ENCODE data around the gene GABARAP. TPM values are rescaled to one million over a fixed set of nuclear protein-coding genes. Genes with fewer than 3 reads are reported as not detected.
A peak's percentile ranks its signal among the peaks of the same experiment; 100 is the strongest.

The GABARAP gene
- total RNA-seq, 4 donors from 2014 or later = 172 to 384 (median 197) TPM

DNA sequence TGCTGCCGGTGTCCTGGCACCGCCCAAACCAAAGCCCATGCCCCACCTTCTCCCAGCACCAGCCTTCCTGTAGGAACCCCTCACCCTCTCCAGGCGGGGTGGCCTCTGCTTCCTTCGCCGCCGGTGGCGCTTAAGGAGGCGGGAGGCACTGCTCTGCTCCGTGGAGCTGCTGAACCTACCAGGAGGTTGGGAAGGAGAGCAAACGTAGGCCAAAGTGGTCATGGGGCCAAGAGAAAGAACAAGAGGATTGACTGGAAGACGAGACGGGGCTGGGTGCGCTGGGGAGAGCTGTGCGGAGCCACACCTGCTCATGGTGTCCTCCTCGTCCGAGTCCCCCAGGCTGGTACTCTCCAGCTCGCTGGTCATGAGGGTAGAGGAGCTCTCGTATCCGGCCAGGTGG, 12.7 kb downstream of the GABARAP start:
- no peaks in the 10 kb centered on the region for H3K9me3 ChIP-seq
- TF ChIP-seq POLR2A (IDR thresholded peaks at IDR 0.05) = no peak
- TF ChIP-seq, protein P1, sequence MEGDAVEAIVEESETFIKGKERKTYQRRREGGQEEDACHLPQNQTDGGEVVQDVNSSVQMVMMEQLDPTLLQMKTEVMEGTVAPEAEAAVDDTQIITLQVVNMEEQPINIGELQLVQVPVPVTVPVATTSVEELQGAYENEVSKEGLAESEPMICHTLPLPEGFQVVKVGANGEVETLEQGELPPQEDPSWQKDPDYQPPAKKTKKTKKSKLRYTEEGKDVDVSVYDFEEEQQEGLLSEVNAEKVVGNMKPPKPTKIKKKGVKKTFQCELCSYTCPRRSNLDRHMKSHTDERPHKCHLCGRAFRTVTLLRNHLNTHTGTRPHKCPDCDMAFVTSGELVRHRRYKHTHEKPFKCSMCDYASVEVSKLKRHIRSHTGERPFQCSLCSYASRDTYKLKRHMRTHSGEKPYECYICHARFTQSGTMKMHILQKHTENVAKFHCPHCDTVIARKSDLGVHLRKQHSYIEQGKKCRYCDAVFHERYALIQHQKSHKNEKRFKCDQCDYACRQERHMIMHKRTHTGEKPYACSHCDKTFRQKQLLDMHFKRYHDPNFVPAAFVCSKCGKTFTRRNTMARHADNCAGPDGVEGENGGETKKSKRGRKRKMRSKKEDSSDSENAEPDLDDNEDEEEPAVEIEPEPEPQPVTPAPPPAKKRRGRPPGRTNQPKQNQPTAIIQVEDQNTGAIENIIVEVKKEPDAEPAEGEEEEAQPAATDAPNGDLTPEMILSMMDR (IDR thresholded peaks at IDR 0.05) = no peak
- H3K4me1 ChIP-seq = peaks cover 14 to 89% (median 34%) of the 10 kb centered on the region in 3 donors
- H3K36me3 ChIP-seq = peaks cover 40 to 63% (median 42%) of the 10 kb centered on the region in 3 donors
- H3K27me3 ChIP-seq = no peaks in the 10 kb centered on the region
- 91 to 93% methylated on average over 4 to 10 of the region's 19 CpGs for WGBS, 2 donors
- peak overlapping the region; percentile 83 to 100 (median 90) for H3K27ac ChIP-seq
- no peak overlapping the region for H3K4me3 ChIP-seq
- no peak for DNase-seq
- intact Hi-C loops (cut with DNase I) = no loop called here

- Histone ChIP-seq H3K27ac (peak overlapping the region; percentile 83 to 100 (median 90)), H3K9me3 (no peaks in the 10 kb centered on the region), H3K4me3 (no peak overlapping the region), H3K36me3 (peaks cover 46 to 69% (median 46%) of the 10 kb centered on the region in 3 donors), H3K4me1 (peaks cover 15 to 93% (median 34%) of the 10 kb centered on the region in 3 donors), H3K27me3 (no peaks in the 10 kb centered on the region)
- 69 to 92% methylated on average over 8 to 13 of the region's 14 CpGs for WGBS, 2 donors
- intact Hi-C loops (cut with DNase I) = no loop called here
- DNase-seq = no peak
- no peak for TF ChIP-seq POLR2A (IDR thresholded peaks at IDR 0.05)
- TF ChIP-seq, protein P1 (IDR thresholded peaks at IDR 0.05) = no peak
Measured at GRCh38 chr17:7228920-7229319, 13.3 kb downstream of the GABARAP start.

DNA sequence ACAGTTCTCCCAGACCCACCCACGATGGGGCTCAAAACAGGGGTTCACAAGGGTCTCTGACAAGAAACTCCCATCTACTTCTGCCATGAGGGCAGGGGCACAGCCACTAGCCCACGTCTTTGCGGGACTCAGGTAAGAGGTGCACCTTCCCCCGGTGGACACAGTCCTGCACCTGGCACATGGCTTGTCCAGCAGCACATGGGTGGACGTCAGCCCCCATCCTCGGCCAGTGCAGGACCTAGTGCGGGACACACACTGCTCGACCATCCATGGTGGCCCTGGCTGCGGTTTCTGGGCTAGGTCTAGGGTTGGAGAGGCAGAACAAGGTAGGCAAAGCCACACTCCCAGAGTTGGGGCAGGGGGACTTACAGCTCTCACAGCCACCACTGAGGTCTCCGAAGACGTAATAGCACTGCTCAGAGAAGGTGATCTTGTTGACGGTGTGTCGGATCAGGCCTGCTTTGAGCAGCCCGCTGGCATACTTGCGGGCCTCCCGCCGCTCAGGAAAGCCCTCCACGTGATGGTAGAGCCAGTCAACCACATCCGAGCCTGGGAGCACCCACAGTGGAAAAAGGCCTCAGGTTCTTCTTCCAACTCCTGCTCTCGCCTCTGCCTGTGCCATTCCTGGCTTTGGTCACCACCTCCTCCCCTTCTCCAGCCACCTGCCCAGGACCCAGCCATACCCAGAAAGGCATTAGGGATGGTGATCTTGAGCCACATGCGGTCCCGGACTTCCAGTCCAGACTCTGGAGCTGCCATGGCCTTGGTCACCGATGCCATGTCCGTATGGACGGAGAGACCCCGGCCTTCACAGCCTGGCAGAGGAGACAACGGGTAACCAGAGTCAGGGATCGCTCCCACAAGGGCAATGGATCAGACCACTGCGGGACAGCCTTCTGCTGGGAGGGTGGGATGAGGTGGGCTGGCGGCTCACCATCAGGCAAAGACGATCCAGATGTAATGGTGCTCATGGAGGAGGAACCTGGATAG, 15.2 kb downstream of the GABARAP start:
- H3K4me3 ChIP-seq = no peak overlapping the region
- WGBS, 2 donors = 88 to 96% methylated on average over 15 of the region's 31 CpGs
- no peaks in the 10 kb centered on the region for H3K27me3 ChIP-seq
- H3K9me3 ChIP-seq = no peaks in the 10 kb centered on the region
- H3K4me1 ChIP-seq = peaks cover 16 to 94% (median 37%) of the 10 kb centered on the region in 3 donors
- DNase-seq = no peak
- TF ChIP-seq POLR2A (IDR thresholded peaks at IDR 0.05) = no peak
- TF ChIP-seq, protein P1 (IDR thresholded peaks at IDR 0.05) = no peak
- intact Hi-C loops (cut with DNase I) = no loop called here
- peak overlapping the region; percentile 83 to 100 (median 90) for H3K27ac ChIP-seq
- H3K36me3 ChIP-seq = peaks cover 60 to 88% (median 61%) of the 10 kb centered on the region in 3 donors

- WGBS, 2 donors = 33 to 82% methylated on average over 1 to 10 of the region's 21 CpGs
- Histone ChIP-seq H3K9me3 (no peaks in the 10 kb centered on the region), H3K36me3 (peaks cover 60 to 99% (median 61%) of the 10 kb centered on the region in 3 donors), H3K27me3 (no peaks in the 10 kb centered on the region), H3K27ac (peak overlapping the region; percentile 83 to 100 (median 90)), H3K4me1 (peaks cover 26 to 94% (median 42%) of the 10 kb centered on the region in 3 donors), H3K4me3 (no peak overlapping the region)
- TF ChIP-seq, protein P1 (IDR thresholded peaks at IDR 0.05) = no peak
- TF ChIP-seq POLR2A (IDR thresholded peaks at IDR 0.05) = no peak
- DNase-seq = no peak
- intact Hi-C loops (cut with DNase I) = no loop called here
Measured at GRCh38 chr17:7225711-7226331, 16.4 kb downstream of the GABARAP start.
